GM23338 (cell line): Measurements from ENCODE around the gene THNSL1. TPM values are rescaled to one million over a fixed set of nuclear protein-coding genes. Genes with fewer than 3 reads are reported as not detected.
A peak's percentile ranks its signal among the peaks of the same experiment; 100 is the strongest.

Source experiments
- ATAC-seq: fragments of 200-7000 bp; cut with Tn5 transposase; 3 replicates; pipeline ENCODE4 v1.9.1; 2020
- DNase-seq: peaks from one replicate; pipeline ENCODE4 v3.0.0-alpha.2; 2015; ENCODE audit warnings: low spot score
- H2AFZ ChIP-seq: fragments of 200-600 bp; sonication (generic); 2 replicates; pipeline ENCODE4 v1.8.0; 2016; ENCODE audit warnings: antibody characterized with exemption, mild to moderate bottlenecking, moderate library complexity
- H3F3A ChIP-seq: fragments of 200-600 bp; sonication (generic); replicated peaks from 2 replicates; pipeline ENCODE4 v1.8.0; 2017; ENCODE audit warnings: antibody characterized with exemption, mixed run types, low read depth
- H3K27ac ChIP-seq: fragments of 200-600 bp; sonication (generic); 2 replicates; pipeline ENCODE4 v1.6.1; 2016; ENCODE audit warnings: low read depth
- H3K27me3 ChIP-seq: fragments of 200-600 bp; sonication (generic); 2 replicates; pipeline ENCODE4 v1.8.0; 2016; ENCODE audit warnings: mild to moderate bottlenecking, mixed run types, moderate library complexity; ENCODE audit not compliant: insufficient read depth
- H3K36me3 ChIP-seq: fragments of 200-600 bp; sonication (generic); 2 replicates; pipeline ENCODE4 v1.8.0; 2016; ENCODE audit warnings: mild to moderate bottlenecking; ENCODE audit not compliant: insufficient read depth
- H3K4me1 ChIP-seq: fragments of 200-600 bp; sonication (generic); 2 replicates; pipeline ENCODE4 v1.8.0; 2016; ENCODE audit warnings: mild to moderate bottlenecking, moderate library complexity; ENCODE audit not compliant: insufficient read depth
- H3K4me2 ChIP-seq: fragments of 200-600 bp; sonication (generic); 2 replicates; pipeline ENCODE4 v1.7.1; 2017; ENCODE audit warnings: mixed run types
- H3K4me3 ChIP-seq: fragments of 200-600 bp; sonication (generic); 2 replicates; pipeline ENCODE4 v1.6.1; 2016; ENCODE audit warnings: mixed run types
- H3K79me2 ChIP-seq: fragments of 200-600 bp; sonication (generic); replicated peaks from 2 replicates; pipeline ENCODE4 v1.8.0; 2017; ENCODE audit warnings: mild to moderate bottlenecking; ENCODE audit not compliant: insufficient read depth
- H3K9me2 ChIP-seq: fragments of 200-600 bp; sonication (generic); 2 replicates; pipeline ENCODE4 v1.8.0; 2017; ENCODE audit not compliant: insufficient read depth
- H4K20me1 ChIP-seq: fragments of 200-600 bp; sonication (generic); replicated peaks from 2 replicates; pipeline ENCODE4 v1.8.0; 2017; ENCODE audit warnings: mild to moderate bottlenecking; ENCODE audit not compliant: insufficient read depth
- H3K27ac Mint-ChIP-seq: 2 replicates; pipeline ENCODE4 v1.8.0; 2020; ENCODE audit warnings: inconsistent platforms, mild to moderate bottlenecking, moderate library complexity, mixed read lengths
- H3K27me3 Mint-ChIP-seq: 3 replicates; pipeline ENCODE4 v1.8.0; 2022; ENCODE audit warnings: low read depth, mild to moderate bottlenecking, moderate library complexity, mixed read lengths, inconsistent platforms; ENCODE audit not compliant: insufficient read depth, poor library complexity
- H3K36me3 Mint-ChIP-seq: 3 replicates; pipeline ENCODE4 v1.8.0; 2021; ENCODE audit warnings: low read depth, mild to moderate bottlenecking, inconsistent platforms, moderate library complexity, mixed read lengths
- H3K4me1 Mint-ChIP-seq: 3 replicates; pipeline ENCODE4 v1.8.0; 2020; ENCODE audit warnings: mild to moderate bottlenecking, inconsistent platforms, mixed read lengths
- H3K4me3 Mint-ChIP-seq: 3 replicates; pipeline ENCODE4 v1.8.0; 2021; ENCODE audit warnings: moderate library complexity, mild to moderate bottlenecking, inconsistent platforms, mixed read lengths
- H3K9me3 Mint-ChIP-seq: 3 replicates; pipeline ENCODE4 v1.8.0; 2020; ENCODE audit warnings: moderate library complexity, mild to moderate bottlenecking, inconsistent platforms, mixed read lengths
- CREB1 ChIP-seq: fragments of 250-450 bp; sonication (Bioruptor Pico); IDR thresholded peaks from 2 replicates; pipeline ENCODE4 v1.5.0; 2020; ENCODE audit warnings: low read depth, mild to moderate bottlenecking, moderate library complexity
- CTCF ChIP-seq, 2 experiments: fragments of 200-600 bp in 1 of 2; sonication (generic) in 1 of 2; conservative IDR thresholded peaks; 2 replicates each; pipeline versions ENCODE4 v1.5.1 to v1.6.1; 2016 to 2017; ENCODE audit warnings: antibody characterized with exemption in 2 of 2, low read depth in 2 of 2, mild to moderate bottlenecking in 2 of 2, moderate library complexity in 1 of 2
- EZH2phosphoT487 ChIP-seq: fragments of 200-600 bp; sonication (generic); IDR thresholded peaks from one replicate; pipeline ENCODE4 v1.8.1; 2018; ENCODE audit warnings: antibody characterized with exemption; ENCODE audit not compliant: unreplicated experiment
- NANOG ChIP-seq: IDR thresholded peaks from 2 replicates; pipeline ENCODE4 v1.6.1; 2016; ENCODE audit warnings: antibody characterized with exemption, borderline replicate concordance
- POLR2AphosphoS5 ChIP-seq: IDR thresholded peaks from 2 replicates; pipeline ENCODE4 v1.6.1; 2016; ENCODE audit warnings: antibody characterized with exemption, low read depth
- STAT1 ChIP-seq: IDR thresholded peaks from one replicate; pipeline ENCODE4 v1.6.1; 2016; ENCODE audit warnings: antibody characterized with exemption; ENCODE audit not compliant: unreplicated experiment
- ZNF114 ChIP-seq: fragments of 250-450 bp; sonication (Bioruptor Pico); IDR thresholded peaks from 2 replicates; pipeline ENCODE4 v1.5.0; 2020; ENCODE audit warnings: mild to moderate bottlenecking, moderate library complexity
- ZNF331 ChIP-seq: fragments of 250-450 bp; sonication (Bioruptor Pico); IDR thresholded peaks from 2 replicates; pipeline ENCODE4 v1.5.0; 2020; ENCODE audit warnings: low read depth, mild to moderate bottlenecking, moderate library complexity
- long read RNA-seq: library from polyadenylated mRNA; unstranded; transcript quantifications from one replicate; pipeline ENCODE4 v2.0.0, GENCODE V29; 2020; ENCODE audit not compliant: unreplicated experiment
- polyA plus RNA-seq: library from polyadenylated mRNA; unstranded; fragments of >200 nt; fragmentation: Nextera tagmentation; extraction: Ambion mirVana; gene quantifications from 2 replicates; pipeline ENCODE4 v1.2.1, GENCODE V29; 2016
- total RNA-seq: library from RNA; depleted of rRNA; stranded (reverse); fragments of >200 nt; shearing (Covaris generic); gene quantifications from 2 replicates; pipeline ENCODE4 v1.2.3, GENCODE V29; 2014; rRNA removed
- TF ChIP-seq, protein P1 (sequence below): IDR thresholded peaks from 2 replicates; pipeline ENCODE4 v1.6.1; 2016; ENCODE audit warnings: antibody characterized with exemption
- TF ChIP-seq, protein P2 (sequence below): IDR thresholded peaks from one replicate; pipeline ENCODE4 v1.6.1; 2018; ENCODE audit warnings: antibody characterized with exemption; ENCODE audit not compliant: unreplicated experiment

THNSL1 gene
- total RNA-seq (5.8 and 7.3 TPM in 2 replicates), polyA plus RNA-seq (2.6 TPM in 2 replicates)
- long read RNA-seq, transcript THNSL1-201 (3 exons, 3,691 nt), result major isoform, 8 of 9 reads
- long read RNA-seq, partial matches to known transcripts, result 1 of 9 reads
- long read RNA-seq, other reads (novel, unspliced or antisense), result 0 of 9 reads

DNA sequence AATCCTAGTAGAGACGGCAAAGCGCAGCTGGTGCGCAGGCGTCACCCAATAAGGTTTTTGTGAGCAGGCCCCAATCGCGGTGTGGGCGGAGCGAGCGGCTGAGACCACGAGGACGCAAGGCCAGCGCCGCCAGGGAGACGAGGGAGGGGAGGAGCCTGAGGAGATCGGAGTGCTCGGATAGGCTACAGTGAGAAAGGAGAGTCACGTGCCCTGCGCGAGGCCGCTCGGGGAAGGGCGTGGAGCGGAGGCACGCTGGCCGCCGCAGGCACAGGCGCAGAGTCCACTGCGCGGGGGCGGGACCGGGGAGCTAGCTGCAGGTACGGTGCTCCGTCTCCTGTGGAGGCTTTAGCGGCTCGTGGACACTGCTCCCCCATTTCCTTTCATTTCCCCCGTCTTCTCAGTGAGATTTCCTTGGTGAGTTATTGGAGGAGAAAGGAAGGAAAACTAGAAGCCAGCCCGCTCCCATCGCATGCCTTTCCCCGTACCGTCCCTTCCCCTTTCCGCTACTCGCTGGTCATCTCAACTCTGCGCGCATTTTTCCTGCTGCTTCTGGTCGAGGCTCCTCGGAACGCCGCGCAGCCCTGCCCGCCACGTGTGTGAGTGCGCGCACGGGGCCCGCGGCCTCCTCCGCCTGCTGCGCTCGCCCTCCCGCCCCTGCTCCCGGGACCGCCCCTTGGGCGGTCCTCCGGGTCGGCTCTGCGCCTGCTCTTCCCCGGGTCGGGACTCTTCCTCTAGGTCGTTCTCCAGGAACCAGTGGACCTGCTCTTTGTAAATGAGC is at the start of gene THNSL1:
TSS of gene THNSL1 (plus strand) at position 237 of the 778 bp plus-strand sequence. CDS start 6,612 bp downstream, outside the sequence.
- H4K20me1 ChIP-seq, result no peaks in the 10 kb centered on the region
- H3K79me2 ChIP-seq, result no peaks in the 10 kb centered on the region
- H3K4me2 ChIP-seq, result peak within 1 kb of the TSS; percentile 83
- peak; percentile 98 for ATAC-seq
- no peaks in the 10 kb centered on the region for H3K27me3 ChIP-seq
- peak within 1 kb of the TSS; percentile 64 for H3K4me3 ChIP-seq
- DNase-seq, result peak; percentile 98
- H3K4me1 Mint-ChIP-seq, result peaks cover 5% of the 10 kb centered on the region; the same call in 2 of the 3 replicates
- peak within 1 kb of the TSS; percentile 84 for H3K27ac ChIP-seq
- TF ChIP-seq, protein P1, sequence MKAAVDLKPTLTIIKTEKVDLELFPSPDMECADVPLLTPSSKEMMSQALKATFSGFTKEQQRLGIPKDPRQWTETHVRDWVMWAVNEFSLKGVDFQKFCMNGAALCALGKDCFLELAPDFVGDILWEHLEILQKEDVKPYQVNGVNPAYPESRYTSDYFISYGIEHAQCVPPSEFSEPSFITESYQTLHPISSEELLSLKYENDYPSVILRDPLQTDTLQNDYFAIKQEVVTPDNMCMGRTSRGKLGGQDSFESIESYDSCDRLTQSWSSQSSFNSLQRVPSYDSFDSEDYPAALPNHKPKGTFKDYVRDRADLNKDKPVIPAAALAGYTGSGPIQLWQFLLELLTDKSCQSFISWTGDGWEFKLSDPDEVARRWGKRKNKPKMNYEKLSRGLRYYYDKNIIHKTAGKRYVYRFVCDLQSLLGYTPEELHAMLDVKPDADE, result no peak
- TF ChIP-seq CREB1 (CRISPR knock-in tag) (peak; percentile 16; the same call in 1 of the 2 replicates), POLR2AphosphoS5 (peak; percentile 83)
- H3K4me1 ChIP-seq, result peaks cover 10% of the 10 kb centered on the region
- H2AFZ ChIP-seq, result peak within 1 kb of the TSS; percentile 81
- no peaks in the 10 kb centered on the region for H3K36me3 ChIP-seq
- peak within 1 kb of the TSS; percentile 81 for H3K4me3 Mint-ChIP-seq
- no peaks in the 10 kb centered on the region; the same call in 2 of the 3 replicates for H3K36me3 Mint-ChIP-seq
- peaks cover 7% of the 10 kb centered on the region; the same call in 2 of the 3 replicates for H3K9me3 Mint-ChIP-seq
- no peaks in the 10 kb centered on the region for H3K9me2 ChIP-seq
- H3K27me3 Mint-ChIP-seq, result peaks cover 11% of the 10 kb centered on the region
- H3K27ac Mint-ChIP-seq, result peak within 1 kb of the TSS; percentile 92
- no peaks in the 10 kb centered on the region for H3F3A ChIP-seq

DNA sequence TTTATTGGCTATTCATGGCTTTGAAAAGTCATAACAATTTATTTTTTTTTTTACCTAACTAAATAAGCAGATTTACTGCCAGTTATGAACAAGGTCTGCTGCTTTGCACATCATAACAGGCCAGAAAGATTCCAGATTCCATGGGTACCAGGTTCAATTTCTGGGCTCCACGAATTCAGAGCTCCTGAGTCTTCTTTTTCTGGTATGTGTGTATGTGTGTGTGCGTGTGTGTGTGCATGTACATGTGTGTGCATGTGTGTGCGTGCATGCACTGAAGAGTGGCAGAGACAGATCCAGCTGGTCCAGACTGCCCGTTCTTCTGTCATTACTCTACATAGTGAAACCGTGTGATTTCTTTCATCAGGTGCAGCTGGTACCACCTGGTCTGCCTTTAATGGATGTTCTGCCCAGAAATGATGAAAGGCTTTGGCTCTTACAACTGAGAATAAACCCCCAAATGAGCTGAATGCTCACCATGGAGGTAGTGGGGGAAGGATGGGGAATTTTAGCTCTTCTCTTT is 49.4 kb upstream of the THNSL1 start:
- no peak for ATAC-seq
- H2AFZ ChIP-seq, result no peak overlapping the region
- no peaks in the 10 kb centered on the region for H3K9me2 ChIP-seq
- no peaks in the 10 kb centered on the region for H3K4me1 ChIP-seq
- H4K20me1 ChIP-seq, result no peaks in the 10 kb centered on the region
- Mint-ChIP-seq H3K4me1 (no peaks in the 10 kb centered on the region), H3K4me3 (no peak overlapping the region), H3K36me3 (no peaks in the 10 kb centered on the region), H3K27ac (no peak overlapping the region), H3K9me3 (no peaks in the 10 kb centered on the region), H3K27me3 (peaks cover 3% of the 10 kb centered on the region)
- no peak overlapping the region for H3K27ac ChIP-seq
- H3K27me3 ChIP-seq, result no peaks in the 10 kb centered on the region
- no peaks in the 10 kb centered on the region for H3K79me2 ChIP-seq
- DNase-seq, result no peak
- H3K4me2 ChIP-seq, result no peak overlapping the region
- H3F3A ChIP-seq, result no peaks in the 10 kb centered on the region
- no peaks in the 10 kb centered on the region for H3K36me3 ChIP-seq
- H3K4me3 ChIP-seq, result no peak overlapping the region
- TF ChIP-seq ZNF114 (CRISPR knock-in tag) (no peak), CTCF (conservative IDR thresholded peaks at IDR 0.05; ENCODE audit: low read depth in 2 of 2) (no peak), POLR2AphosphoS5 (no peak), CREB1 (CRISPR knock-in tag) (no peak), NANOG (no peak), ZNF331 (no peak), EZH2phosphoT487 (no peak), STAT1 (no peak)
- TF ChIP-seq, protein P1, result no peak
- TF ChIP-seq, protein P2, sequence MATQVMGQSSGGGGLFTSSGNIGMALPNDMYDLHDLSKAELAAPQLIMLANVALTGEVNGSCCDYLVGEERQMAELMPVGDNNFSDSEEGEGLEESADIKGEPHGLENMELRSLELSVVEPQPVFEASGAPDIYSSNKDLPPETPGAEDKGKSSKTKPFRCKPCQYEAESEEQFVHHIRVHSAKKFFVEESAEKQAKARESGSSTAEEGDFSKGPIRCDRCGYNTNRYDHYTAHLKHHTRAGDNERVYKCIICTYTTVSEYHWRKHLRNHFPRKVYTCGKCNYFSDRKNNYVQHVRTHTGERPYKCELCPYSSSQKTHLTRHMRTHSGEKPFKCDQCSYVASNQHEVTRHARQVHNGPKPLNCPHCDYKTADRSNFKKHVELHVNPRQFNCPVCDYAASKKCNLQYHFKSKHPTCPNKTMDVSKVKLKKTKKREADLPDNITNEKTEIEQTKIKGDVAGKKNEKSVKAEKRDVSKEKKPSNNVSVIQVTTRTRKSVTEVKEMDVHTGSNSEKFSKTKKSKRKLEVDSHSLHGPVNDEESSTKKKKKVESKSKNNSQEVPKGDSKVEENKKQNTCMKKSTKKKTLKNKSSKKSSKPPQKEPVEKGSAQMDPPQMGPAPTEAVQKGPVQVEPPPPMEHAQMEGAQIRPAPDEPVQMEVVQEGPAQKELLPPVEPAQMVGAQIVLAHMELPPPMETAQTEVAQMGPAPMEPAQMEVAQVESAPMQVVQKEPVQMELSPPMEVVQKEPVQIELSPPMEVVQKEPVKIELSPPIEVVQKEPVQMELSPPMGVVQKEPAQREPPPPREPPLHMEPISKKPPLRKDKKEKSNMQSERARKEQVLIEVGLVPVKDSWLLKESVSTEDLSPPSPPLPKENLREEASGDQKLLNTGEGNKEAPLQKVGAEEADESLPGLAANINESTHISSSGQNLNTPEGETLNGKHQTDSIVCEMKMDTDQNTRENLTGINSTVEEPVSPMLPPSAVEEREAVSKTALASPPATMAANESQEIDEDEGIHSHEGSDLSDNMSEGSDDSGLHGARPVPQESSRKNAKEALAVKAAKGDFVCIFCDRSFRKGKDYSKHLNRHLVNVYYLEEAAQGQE, result no peak
